NCI-H2107 (cell line): ENCODE results near the gene TIRAP.
"Not testable (repeated sequence)": the region's sequence is repeated elsewhere in the genome, so short reads cannot be mapped to it uniquely, and the experiment has no call there.

ENCODE experiments used
- DNase-seq: peaks from one replicate; lab custom pipeline; 2025; lab: John Stamatoyannopoulos, UW

Gene TIRAP

DNA sequence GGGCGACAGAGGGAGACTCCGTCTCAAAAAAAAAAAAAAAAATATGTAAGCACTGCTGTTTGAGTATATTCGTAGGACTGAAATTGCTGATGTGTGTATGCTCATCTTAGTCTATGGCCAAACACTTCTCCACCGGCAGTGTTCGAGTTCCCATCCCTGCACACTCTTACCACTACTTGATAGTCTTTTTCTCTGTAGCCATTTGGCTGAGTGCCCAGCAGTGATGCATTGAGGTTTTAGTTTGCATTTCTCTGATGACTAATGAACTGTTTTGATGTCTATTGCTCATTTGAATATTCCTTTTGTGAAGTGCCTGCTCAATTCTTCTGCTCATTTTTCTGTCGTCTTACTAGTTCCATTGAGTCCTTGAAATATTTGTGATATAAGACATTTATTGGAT lies 1.9 kb downstream of the TIRAP start:
- DNase-seq = peak; percentile 45

GRCh38 chr11:126288237-126288636 lies 5.3 kb downstream of the TIRAP start:
- no peak for DNase-seq

DNA sequence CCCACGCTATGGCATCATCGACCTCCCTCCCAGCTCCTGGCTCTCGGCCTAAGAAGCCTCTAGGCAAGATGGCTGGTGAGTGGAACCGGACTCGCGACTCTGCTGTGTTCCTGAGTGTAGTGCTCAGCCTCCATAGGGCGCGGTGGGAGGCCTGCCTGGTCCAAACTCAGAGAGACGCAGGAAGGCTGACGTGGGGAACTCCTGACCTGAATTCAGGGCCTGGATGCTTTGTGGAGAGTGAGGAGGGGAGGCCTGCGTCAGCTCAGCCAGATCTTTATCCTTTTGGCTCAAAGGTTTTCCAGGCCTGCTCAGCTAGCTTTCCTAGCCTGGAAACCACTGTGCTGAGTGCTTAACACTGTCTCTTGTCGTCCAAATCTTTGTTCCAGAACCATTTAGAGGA lies 8.0 kb downstream of the TIRAP start:
- no peak for DNase-seq

DNA sequence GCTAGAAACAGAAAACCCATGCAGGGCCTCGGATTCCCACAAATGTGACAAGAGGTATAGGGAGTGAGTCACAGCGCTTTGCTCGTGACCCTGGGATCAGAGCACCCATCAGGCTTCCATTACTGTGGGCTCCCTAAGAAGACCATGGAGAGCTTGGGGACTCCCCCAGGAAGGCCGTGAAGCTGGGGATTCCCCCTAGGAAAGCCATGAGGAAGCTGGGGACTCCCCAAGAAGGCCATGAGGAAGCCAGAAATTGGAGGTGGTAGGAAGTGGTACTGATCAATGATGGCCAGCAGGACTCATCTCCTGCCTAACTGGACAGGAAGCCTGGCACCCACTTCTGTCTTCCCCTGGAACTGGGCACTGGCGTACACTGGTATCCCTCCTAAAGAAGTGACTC lies 10.8 kb downstream of the TIRAP start:
- no peak for DNase-seq

- DNase-seq = no peak
Measured at GRCh38 chr11:126297004-126297403, 14.1 kb downstream of the TIRAP start.

- no peak for DNase-seq
Measured at GRCh38 chr11:126303623-126304456, 20.9 kb downstream of the TIRAP start, which contains the start of gene DCPS. Gene DCPS (plus strand): TSS chr11:126304060. CDS start chr11:126304081, 21 bp downstream.

GRCh38 chr11:126304457-126305075 lies 21.7 kb downstream of the TIRAP start:
- no peak for DNase-seq

DNA sequence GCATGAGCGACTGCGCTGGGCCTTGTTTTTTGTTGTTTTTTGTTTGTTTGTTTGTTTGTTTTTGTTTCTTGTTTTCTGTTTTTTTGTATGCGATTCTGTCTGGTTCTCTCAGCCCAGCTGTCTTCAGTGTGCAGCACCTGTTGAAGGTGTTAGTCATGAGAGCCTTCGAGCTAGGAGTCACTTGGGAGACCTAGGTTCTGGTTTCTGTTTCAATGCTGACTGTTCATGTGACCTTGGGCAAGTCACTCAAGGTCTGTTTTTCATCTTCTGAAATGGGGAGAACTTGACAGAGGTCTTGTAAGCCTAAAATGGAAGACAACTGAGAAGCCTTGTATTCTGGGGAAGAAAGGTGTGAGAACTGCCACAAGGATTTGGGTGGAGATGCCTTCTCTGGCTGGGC lies 22.8 kb downstream of the TIRAP start:
- no peak for DNase-seq

DNA sequence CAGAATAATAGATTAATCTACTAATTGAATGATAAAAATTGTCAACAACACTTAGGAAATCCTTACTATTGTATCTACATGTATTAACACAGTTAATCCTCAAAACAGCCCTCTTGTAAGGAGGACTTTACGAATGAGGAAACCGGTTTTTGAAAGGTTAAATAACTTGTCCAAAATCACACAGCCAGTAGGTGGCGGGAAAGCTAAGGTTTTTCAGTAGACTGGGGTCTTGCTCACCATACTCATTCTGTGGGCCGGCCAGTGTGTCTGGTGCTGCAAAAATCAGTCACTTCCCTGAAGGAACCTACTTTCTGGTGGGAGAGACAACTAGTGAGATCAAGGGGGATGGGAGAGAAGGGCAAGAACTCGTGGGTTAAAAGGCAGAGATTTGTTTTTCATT lies 24.8 kb downstream of the TIRAP start:
- DNase-seq = no peak

DNA sequence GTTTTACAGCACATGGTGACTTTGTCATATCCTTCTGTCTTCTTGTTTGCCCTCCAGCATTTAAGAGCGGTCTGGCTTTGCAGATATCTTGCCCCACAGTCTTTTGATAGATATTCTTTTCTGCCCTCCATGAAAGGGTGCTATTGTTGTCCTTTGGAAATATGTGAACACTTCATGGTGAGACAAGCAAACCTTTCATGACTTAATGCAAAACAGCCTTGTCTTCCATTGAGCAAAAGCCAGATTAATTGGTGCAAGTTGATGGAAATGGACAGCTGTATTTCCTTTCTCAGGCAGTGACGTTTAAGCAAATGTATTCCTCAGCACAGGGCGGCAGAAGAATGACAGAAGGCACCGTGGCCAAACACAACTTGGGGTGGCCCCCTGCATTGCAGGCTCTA lies 25.4 kb downstream of the TIRAP start:
- DNase-seq = no peak

DNA sequence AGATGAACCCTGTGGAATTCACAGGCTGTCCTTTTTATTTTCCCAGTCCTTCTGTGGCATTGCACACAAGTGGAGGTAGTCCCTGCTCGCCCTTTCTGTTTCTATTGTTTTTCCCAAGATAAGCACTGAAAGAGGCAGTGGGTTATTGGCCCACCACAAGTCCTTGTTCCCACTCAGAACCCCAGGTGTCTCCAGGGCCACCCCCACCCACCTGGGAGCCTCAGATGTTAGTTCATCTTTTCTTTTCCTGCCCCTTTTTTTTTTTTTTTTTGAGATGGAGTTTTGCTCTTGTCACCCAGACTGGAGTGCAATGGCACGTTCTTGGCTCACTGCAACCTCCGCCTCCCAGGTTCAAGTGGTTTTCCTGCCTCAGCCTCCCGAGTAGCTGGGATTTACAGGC lies 25.9 kb downstream of the TIRAP start:
- DNase-seq = not testable (repeated sequence)

- DNase-seq = peak; percentile 15
Measured at GRCh38 chr11:126310200-126310991, 27.5 kb downstream of the TIRAP start.

DNA sequence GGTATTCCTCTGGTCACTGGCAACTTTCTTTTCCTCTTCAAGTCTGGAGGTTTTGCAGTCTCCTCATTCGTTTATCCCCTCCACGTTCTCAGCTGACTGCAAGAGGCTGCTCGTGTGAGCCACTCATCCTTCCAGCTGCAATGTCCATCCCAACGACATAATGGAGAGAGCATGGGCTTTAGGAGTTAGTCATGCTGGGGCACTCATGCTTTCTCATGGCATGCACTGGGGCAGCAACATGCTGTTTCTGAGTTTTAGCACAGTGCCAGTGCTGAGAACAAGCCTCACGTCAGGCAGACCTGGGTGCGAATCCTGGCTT lies 28.1 kb downstream of the TIRAP start:
- DNase-seq = no peak

DNA sequence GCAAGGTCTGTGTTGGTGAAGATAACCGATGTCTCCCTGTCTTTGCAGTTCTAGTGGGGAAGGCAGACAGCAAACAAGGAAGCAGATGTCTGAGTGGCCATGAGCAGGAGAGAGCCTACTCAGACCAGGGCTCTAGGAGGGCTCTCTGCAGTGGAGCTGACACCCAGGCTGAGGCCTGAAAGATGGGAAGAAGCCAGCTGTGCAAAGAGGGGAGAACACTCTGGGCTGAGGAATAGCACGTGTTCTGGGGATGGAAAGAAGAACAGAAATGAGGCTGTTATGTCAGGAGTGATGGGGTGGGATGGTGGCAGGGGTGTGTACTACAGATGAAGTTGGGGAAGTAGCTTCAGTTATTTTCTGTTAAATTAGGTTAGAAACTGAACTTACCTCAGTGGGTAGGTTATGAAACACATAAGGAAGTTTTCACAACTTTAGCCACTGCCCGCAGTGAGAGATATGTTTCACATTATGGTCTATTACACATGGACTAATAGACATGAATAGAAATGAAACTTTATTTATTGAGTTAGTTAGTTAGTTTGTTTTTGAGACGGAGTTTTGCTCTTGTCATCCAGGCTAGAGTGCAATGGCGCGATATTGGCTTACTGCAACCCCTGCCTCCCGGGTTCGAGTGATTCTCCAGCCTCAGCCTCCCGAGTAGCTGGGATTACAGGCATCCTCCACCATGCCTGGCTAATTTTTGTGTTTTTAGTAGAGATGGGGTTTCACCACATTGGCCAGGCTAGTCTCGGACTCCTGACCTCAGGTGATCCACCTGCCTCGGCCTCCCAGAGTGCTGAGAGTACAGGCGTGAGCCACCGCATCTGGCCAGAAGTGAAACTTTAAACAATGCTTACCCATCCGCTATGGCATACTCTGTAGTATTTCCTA lies 28.8 kb downstream of the TIRAP start:
- no peak for DNase-seq

DNA sequence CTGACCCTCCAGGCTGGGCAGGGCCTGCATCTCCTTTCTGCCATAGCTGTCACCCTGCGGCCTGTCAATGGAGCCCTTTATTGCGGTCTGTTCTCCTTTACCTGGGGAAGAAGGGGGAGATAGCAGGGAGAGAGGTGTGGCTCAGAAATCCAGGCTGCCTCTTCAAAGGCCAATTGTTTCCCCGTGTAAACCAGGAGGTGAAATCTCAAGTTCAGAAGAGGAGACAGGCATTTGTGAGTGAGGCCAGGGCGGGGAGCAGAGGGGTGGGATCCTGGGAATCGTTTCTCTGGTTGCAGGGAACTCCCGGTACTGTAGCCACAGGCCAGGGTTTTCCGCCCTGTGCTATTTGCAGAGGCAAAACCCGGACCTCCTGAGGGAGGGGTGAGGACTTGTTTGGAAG lies 30.1 kb downstream of the TIRAP start:
- no peak for DNase-seq

DNA sequence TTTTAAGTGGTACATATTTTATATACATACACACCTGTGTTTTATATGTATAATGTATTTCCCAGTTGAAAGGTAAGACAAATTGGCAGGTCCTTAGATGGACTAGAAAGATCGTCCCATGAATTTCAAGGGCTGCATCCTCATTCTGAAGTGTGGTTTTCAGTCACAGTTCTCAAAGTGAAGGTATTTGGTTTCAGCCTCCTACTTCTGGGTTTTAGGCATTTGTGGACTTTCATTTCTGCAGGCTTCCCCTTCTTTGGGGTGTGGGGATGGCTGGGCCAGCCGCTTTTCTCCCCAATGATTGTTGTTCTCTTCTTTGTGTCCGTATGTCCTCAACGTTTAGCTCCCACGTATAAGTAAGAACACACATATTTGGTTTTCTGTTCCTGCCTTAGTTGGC lies 30.9 kb downstream of the TIRAP start:
- no peak for DNase-seq

- DNase-seq = no peak
Measured at GRCh38 chr11:126317432-126317755, 34.5 kb downstream of the TIRAP start.

- peak; percentile 55 for DNase-seq
Measured at GRCh38 chr11:126317756-126318573, 35.1 kb downstream of the TIRAP start.

DNA sequence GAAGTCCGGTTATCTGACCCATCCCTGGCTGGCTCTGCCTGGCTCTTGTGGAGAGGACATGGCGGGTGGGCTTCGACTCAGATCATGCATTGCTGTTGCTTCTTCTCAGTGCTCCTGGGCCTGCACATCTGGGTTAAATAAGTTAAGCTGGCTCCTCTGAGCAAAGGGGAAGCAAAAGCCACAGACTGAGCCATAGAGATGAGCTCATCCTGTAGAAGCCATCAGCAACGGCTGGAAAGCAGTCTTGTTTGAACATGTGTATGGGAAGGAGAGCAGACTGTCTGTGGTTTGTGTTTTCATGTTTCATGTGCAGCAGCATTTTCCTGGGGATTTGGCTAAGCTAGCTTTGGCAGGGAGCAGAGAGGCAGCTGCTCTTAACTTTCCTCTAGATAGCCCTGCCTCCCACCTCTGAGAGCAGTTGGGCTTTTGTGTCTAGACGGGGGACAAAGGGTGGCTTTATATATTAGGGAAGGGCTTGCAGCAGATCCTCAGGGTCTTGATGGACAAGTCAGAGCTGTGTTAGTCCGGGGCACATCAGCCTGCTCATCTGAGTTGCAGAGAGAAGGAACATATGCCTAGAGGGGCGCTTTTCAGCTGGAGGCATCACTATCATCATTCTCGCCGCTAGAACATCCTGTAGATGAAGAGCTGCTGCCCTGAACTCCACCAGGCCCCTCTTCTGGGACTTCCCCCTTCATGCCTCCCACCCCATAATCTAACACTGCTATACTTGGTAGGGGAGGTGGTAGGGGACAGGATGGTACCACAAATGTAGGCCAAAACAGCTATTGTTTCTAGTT lies 35.9 kb downstream of the TIRAP start:
- no peak for DNase-seq

DNA sequence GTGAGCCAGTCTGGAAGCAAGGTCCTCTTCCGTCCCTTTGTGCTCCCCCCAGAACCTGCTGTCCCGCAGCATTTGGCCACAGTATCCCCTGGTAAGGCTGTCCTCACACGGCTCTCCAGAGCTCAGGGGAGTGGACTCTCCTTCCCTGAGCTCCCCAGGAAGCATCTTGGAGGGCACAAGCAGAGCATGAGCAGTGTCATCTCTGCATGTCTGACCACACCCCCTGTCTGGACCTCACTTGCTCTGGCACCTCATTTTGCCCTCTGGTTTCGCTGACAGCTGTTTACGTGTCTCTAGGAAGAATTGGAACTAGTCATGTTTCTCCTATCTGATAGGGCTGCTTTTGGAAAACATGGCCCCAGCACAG lies 36.5 kb downstream of the TIRAP start:
- DNase-seq = no peak
